CD4-positive, alpha-beta T cell treated with Interleukin-6 for 4 hours (primary cell): ENCODE measurements around the gene CCT6B.
"Not testable (repeated sequence)": the region's sequence is repeated elsewhere in the genome, so short reads cannot be mapped to it uniquely, and the experiment has no call there.

ENCODE experiments used
- DNase-seq: peaks from one replicate; pipeline ENCODE4 v3.0.0-alpha.2; 2020; ENCODE audit warnings: mixed read lengths

CCT6B gene

GRCh38 chr17:34980353-34980680 is 19.1 kb upstream of the CCT6B start, which contains the start of gene LIG3:
Gene LIG3, plus strand, starts transcription at chr17:34980512. Its CDS starts 2,494 bp downstream, at chr17:34983006.
- peak; percentile 96 for DNase-seq

DNA sequence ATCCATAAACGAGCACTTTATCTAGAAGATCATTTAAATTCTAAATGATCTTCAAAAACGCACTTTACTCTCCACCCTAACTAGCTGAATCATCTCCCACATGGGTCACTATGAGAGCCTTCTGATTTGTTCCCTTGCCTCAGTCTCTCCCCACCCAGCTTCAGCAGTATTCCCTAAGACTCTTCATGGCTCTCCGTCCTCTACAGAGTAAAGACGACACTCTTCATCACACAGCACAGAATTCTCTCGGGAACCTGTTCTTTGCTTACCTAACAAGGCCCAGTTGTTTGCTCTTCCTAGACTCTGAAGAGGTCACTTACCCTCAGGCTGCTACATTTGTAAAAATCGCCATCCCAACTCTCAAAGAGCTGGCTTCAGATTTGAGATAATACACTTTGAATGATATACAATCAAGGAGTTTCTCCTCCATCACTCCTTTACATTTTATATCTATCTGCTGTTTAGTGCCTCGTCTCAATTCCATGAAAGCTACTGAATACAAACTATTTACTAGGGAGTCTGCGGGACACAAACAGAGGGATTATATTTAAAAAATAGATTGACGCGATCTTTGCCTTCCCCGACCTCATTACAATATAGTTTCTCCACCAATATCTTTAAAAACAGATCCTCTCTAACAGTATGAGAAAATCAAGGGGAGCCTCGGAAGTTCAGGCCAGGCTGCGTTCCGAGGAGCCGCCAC is 18.5 kb upstream of the CCT6B start:
- no peak for DNase-seq

GRCh38 chr17:34979153-34979552 is 17.9 kb upstream of the CCT6B start:
- DNase-seq, result no peak

DNA sequence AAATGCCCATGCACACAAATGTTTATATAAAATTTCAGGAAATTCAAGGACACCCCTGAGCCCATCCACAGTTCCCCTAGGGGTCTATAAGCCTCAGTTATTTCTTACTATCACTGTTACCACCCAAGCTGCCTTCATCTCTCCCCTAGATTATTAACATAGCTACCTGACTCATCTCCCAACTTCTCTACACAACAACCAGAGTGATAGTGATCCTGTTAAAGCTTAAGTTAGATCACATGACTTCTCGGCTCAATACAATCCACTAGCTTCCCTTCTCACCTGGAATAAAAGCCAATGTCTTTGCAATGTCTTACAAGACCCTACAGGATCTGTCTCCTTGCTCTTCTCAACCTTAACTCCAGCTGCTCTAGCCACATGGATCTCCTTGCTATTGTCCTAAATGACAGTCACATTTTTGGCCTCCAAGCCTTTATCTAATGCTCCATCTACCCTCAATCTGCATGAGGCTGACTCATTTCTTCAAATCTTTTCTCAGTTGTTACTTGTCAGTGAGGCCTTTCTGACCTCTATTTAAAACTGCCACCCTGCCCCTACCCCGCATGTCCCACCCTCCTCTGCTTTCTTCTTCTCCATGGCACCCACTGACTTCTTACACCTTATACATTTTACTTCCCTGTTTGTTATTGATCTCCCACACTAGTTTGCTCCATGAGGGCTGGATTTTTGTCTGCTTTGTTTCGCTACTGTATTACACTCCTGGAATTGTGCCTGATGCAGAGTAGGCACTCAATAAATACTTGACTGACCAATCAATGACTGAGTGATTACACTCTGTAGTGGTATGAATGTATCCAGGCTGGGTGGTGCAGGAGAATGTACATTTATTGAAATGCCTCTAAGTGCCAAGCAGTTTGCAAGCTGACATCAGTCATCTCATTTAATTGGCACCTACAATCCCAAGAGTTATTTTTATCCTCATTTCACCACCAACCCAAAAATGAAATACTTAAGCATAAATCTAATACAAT is 13.8 kb upstream of the CCT6B start:
- no peak for DNase-seq

DNA sequence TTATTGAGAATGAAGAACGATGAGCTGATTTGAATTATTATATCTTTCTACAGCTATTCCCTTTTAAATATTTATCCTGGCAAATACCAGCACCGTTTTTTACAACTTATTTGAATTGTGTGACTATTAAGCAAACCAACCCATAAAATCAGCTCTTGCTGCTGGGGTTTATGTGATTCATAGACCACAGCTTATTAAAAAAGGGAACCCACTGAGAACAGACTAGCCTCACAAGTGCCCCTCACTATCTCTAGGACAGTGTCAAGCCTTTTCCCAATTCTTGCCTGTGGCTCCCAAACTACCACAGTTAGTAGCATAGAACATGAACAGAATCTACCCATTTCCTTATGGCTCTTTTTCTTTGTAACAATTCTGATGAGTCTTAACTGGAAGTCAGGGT is 12.9 kb upstream of the CCT6B start:
- no peak for DNase-seq

GRCh38 chr17:34958438-34958837 is 2.8 kb downstream of the CCT6B start:
- DNase-seq, result no peak

- not testable (repeated sequence) for DNase-seq
Measured at GRCh38 chr17:34950780-34951179, 10.5 kb downstream of the CCT6B start.

DNA sequence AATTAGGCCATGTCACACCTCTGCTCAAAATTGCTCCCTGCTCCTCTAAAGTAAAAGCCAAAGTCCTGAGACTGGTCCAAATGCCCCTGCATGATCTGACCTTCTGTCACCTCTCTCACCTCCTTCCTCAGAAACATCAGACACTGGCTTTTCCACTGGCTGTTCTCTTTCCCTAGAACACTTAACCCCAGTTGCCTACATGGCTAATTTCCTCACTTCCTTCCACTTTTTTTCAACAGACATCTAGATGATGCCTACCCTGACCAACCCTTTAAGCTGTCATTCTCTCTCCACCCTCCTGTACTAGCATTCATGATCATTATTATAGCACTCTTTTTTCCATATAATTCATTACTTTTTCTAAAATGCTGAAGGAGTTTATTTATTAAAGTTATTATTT is 31.0 kb downstream of the CCT6B start:
- DNase-seq, result no peak

GRCh38 chr17:34926661-34927060 is 34.6 kb downstream of the CCT6B start:
- no peak for DNase-seq

GRCh38 chr17:34920676-34921075 is 40.6 kb downstream of the CCT6B start:
- no peak for DNase-seq

DNA sequence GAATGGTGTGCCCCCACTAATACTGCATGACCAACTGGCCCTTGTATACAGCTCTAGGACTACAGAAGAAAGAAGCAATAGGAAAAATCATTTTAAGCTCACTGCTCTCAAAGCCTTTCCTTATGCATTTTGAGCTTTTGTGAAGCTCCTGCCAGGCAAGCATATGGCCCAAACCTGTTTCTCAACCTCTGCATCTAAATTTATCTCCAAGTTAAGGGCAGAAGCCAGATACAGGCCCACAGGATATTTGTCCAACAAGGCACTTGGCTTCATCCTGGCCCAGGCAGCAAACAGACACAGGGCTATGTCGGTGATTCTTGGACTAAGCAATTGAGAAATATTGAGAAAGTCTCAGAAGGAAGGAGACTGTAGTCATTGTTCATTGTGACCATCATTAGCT is 43.9 kb downstream of the CCT6B start:
- no peak for DNase-seq

DNA sequence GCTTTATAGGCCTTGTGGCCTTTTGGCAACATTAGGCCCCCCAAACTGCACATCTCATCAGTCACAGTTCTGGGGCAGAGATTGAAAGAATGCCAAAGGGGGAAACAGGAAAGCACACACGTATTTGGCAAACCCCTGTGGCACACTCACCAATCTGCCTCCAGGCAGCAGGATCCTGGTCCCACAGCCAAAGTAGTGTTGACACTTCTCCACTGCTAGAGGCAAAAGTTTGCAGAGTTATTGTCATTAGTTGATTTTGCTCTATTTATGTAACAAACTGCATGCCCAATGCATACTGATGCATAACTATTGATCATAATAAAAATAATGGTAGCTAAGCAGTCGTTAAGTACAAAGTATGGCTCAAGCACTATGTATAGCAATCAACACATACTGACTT is 45.1 kb downstream of the CCT6B start:
- DNase-seq, result no peak

- no peak for DNase-seq
Measured at GRCh38 chr17:34913001-34913400, 48.3 kb downstream of the CCT6B start.

GRCh38 chr17:34909040-34909439 is 52.2 kb downstream of the CCT6B start:
- no peak for DNase-seq

GRCh38 chr17:34902831-34903547 is 58.3 kb downstream of the CCT6B start:
- no peak for DNase-seq

GRCh38 chr17:34899643-34900291 is 61.5 kb downstream of the CCT6B start:
- no peak for DNase-seq

DNA sequence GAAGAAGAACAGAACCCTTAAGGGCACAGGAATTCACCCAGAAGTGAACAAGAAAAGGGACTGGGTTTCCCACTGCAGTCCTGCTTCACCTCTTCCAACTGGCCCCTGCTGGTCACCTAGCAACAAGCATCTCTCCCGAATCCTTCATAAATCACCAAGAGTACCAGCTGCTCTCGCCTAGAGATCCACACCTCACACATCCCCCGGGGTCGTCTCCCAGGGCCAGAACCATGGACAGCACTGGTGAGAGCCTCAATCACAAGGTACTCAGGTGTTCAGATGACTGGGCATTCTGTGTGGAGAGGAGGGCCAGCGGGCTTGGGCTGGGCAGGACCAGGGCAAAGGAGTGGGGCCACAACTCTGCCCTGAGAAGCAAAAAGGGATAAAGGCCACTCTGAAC is 65.9 kb downstream of the CCT6B start:
- DNase-seq, result no peak

DNA sequence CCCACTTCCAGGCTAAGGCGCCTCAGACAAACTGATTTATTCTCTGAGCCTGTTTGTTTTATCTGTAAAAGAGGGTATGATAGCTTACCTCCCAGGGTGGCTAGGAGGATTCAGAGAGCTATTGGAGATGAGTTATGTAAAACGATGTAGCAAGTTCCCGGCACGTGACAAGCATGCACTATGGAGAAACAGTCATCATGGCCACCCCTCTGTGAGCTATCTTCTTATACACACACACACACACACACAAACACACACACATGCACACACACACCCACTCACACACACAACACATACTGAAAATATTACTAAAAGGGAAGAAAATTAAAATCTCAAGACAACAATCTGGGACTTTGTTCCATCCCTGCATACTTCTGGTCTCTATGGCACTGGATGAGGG is 66.3 kb downstream of the CCT6B start:
- DNase-seq, result no peak

DNA sequence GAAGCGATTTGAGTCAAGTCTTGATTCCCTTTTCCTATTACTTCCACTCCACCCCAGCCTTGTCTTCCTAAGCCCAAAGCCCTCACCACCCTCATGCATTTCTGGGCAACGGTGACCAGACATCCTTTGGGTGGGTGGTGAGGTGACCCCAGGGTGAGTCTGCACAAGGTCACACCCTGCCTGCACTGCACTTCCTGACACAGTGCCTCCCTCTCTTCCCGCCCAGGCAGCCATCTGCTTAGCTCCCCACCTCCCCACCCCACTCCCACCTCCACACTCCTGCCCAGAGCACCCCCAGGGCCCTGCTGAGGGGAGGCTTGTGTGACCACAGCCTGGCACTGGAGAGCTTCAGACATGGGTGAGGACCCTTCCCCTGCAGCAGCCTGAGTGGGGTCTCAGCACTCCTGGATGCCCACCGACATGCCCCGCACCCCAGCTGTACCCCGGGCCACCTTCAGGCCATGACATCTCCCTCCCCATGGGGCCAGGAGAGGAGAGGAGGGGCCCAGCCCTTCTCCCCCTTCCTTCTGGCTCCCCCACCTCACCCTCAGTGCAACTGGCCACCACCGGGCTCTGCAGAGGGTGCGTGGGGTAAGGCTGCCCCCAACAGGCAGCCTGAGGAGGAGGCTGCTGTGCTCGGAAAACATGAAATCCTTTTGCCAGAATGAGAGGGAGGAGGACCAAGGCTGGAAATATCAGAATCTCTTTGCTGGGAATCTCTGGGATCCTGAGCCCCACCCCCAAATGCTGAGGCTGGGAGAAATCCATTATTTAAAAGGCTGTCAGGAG is 68.6 kb downstream of the CCT6B start:
- peak; percentile 26 for DNase-seq

GRCh38 chr17:34886831-34887230 is 74.4 kb downstream of the CCT6B start:
- DNase-seq, result no peak

DNA sequence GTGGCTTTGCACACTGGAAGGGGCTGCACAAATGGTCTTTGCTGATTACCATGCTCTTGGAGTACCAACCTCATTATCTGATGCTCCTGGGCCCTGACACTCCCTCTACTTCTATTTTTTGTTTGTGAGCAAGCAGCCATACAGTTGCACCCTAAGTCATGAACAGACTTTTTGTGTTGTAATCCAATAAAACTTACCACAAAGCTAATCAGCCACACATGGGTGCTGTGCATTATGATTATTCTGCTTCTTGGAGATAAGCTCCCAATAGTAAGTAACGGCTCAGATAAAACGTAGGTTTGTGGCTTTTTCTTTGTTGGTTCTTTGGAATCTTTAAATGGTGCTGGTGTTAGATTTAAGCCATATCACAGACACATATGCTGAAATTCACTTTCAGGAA is 76.2 kb downstream of the CCT6B start:
- no peak for DNase-seq

DNA sequence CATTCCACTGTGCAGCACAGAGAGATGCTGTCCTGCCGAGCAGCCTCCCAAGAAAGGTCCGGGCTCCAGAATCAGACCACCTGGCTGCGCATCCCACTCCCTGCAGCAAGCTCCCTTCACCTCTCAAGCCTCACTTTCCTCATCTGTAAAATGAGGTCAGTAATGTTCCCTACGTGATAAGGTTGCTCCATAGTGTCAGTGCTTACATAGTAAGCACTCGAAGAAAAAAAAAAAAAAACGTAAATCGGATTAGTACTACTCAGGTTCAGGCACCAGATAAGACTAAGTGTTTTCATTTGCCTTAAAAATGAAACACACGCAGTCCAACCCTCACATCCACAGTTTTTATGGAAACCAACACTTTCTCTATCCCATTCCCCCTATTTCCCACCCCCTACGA is 76.7 kb downstream of the CCT6B start:
- no peak for DNase-seq
